HEK293 (cell line): ENCODE data around the gene PIP4K2A.

Source experiments
- CTCF ChIA-PET: fragments of 350-600 bp; formaldehyde crosslinking; extraction: SDS; loops from one replicate; lab custom pipeline; 2021; ENCODE audit warnings: antibody characterized with exemption; lab: Yijun Ruan, JAX
- POLR2A ChIA-PET: fragments of 300-600 bp; formaldehyde crosslinking; extraction: SDS; loops from one replicate; lab custom pipeline; 2020; ENCODE audit warnings: antibody characterized with exemption, inconsistent platforms; lab: Yijun Ruan, JAX
- H3K27ac ChIP-seq: fragments of 200-500 bp; sonication (Bioruptor generic); 2 replicates; pipeline ENCODE4 v1.5.1; 2014; ENCODE audit warnings: low read depth, low read length, control low read depth, inconsistent platforms; ENCODE audit errors: extremely low read depth
- H3K36me3 ChIP-seq, 2 experiments: fragments of 200-500 bp in 1 of 2; sonication (Bioruptor generic) in 1 of 2; 1 replicate in 1 of 2; 2 replicates in 1 of 2; pipeline ENCODE4 v1.5.1; 2014 to 2017; ENCODE audit warnings: inconsistent platforms in 2 of 2, low read length in 2 of 2; ENCODE audit not compliant: control insufficient read depth in 2 of 2, insufficient read depth in 1 of 2
- H3K4me1 ChIP-seq: fragments of 200-500 bp; sonication (Bioruptor generic); 2 replicates; pipeline ENCODE4 v1.5.1; 2014; ENCODE audit warnings: mild to moderate bottlenecking, low read length, inconsistent platforms; ENCODE audit not compliant: control insufficient read depth, insufficient read depth
- H3K4me3 ChIP-seq: 2 replicates; pipeline ENCODE4 v1.5.1; 2011; ENCODE audit warnings: low read depth, mild to moderate bottlenecking, control low read depth, low read length, moderate library complexity
- H3K9me3 ChIP-seq: fragments of 200-500 bp; sonication (Bioruptor generic); 2 replicates; pipeline ENCODE4 v1.5.1; 2014; ENCODE audit warnings: low read depth, low read length, inconsistent platforms; ENCODE audit not compliant: control insufficient read depth, insufficient read depth
- BCL11B ChIP-seq: fragments of 450-650 bp; formaldehyde crosslinking; IDR thresholded peaks from 2 replicates; pipeline ENCODE4 v1.5.1; 2016; ENCODE audit warnings: low read depth, missing biosample characterization, missing genetic modification characterization
- ELK4 ChIP-seq: IDR thresholded peaks from 2 replicates; pipeline ENCODE4 v1.6.1; 2011; ENCODE audit warnings: mild to moderate bottlenecking, low read depth, low read length, borderline replicate concordance
- PRDM2 ChIP-seq: fragments of 450-650 bp; formaldehyde crosslinking; IDR thresholded peaks from 2 replicates; pipeline ENCODE4 v1.5.1; 2016; ENCODE audit warnings: missing biosample characterization, missing genetic modification characterization, borderline replicate concordance
- SALL2 ChIP-seq: fragments of 450-650 bp; formaldehyde crosslinking; IDR thresholded peaks from 2 replicates; pipeline ENCODE4 v1.5.0; 2017; ENCODE audit warnings: missing biosample characterization, mild to moderate bottlenecking, missing genetic modification characterization, borderline replicate concordance
- SCRT1 ChIP-seq: fragments of 450-650 bp; formaldehyde crosslinking; IDR thresholded peaks from 2 replicates; pipeline ENCODE4 v1.5.1; 2016; ENCODE audit warnings: missing biosample characterization, missing genetic modification characterization, borderline replicate concordance
- SP3 ChIP-seq: fragments of 450-650 bp; formaldehyde crosslinking; IDR thresholded peaks from 2 replicates; pipeline ENCODE4 v1.5.1; 2016; ENCODE audit warnings: missing biosample characterization, missing genetic modification characterization
- TCF7L2 ChIP-seq: IDR thresholded peaks from 2 replicates; pipeline ENCODE4 v1.6.1; 2011; ENCODE audit warnings: low read depth, mild to moderate bottlenecking, inconsistent platforms, low read length, moderate library complexity, borderline replicate concordance
- ZNF140 ChIP-seq: fragments of 450-650 bp; formaldehyde crosslinking; IDR thresholded peaks from 2 replicates; pipeline ENCODE4 v1.5.1; 2016; ENCODE audit warnings: missing biosample characterization, missing genetic modification characterization
- ZNF214 ChIP-seq: fragments of 450-650 bp; formaldehyde crosslinking; IDR thresholded peaks from 2 replicates; pipeline ENCODE4 v1.5.1; 2017; ENCODE audit warnings: missing biosample characterization, mild to moderate bottlenecking, missing genetic modification characterization, borderline replicate concordance
- ZNF221 ChIP-seq: fragments of 450-650 bp; formaldehyde crosslinking; IDR thresholded peaks from 2 replicates; pipeline ENCODE4 v1.5.1; 2017; ENCODE audit warnings: missing biosample characterization, missing genetic modification characterization, borderline replicate concordance
- ZNF266 ChIP-seq: fragments of 450-650 bp; formaldehyde crosslinking; IDR thresholded peaks from 2 replicates; pipeline ENCODE4 v1.5.1; 2016; ENCODE audit warnings: missing biosample characterization, missing genetic modification characterization, low read depth
- ZNF354C ChIP-seq: fragments of 450-650 bp; formaldehyde crosslinking; IDR thresholded peaks from 2 replicates; pipeline ENCODE4 v1.5.1; 2016; ENCODE audit warnings: missing biosample characterization, missing genetic modification characterization, low read depth, borderline replicate concordance
- ZNF366 ChIP-seq: fragments of 450-650 bp; formaldehyde crosslinking; conservative IDR thresholded peaks from 2 replicates; pipeline ENCODE4 v1.5.1; 2016; ENCODE audit warnings: missing biosample characterization, missing genetic modification characterization
- ZNF530 ChIP-seq: fragments of 450-650 bp; formaldehyde crosslinking; IDR thresholded peaks from 2 replicates; pipeline ENCODE4 v1.5.1; 2016; ENCODE audit warnings: low read depth, missing biosample characterization, missing genetic modification characterization
- ZNF561 ChIP-seq: fragments of 450-650 bp; IDR thresholded peaks from 2 replicates; pipeline ENCODE4 v1.5.1; 2018; ENCODE audit warnings: missing biosample characterization, missing genetic modification characterization, borderline replicate concordance
- ZNF624 ChIP-seq: fragments of 450-650 bp; formaldehyde crosslinking; IDR thresholded peaks from 2 replicates; pipeline ENCODE4 v1.5.1; 2017; ENCODE audit warnings: missing biosample characterization, missing genetic modification characterization
- ZNF785 ChIP-seq: fragments of 450-650 bp; formaldehyde crosslinking; IDR thresholded peaks from 2 replicates; pipeline ENCODE4 v1.5.1; 2016; ENCODE audit warnings: missing biosample characterization, missing genetic modification characterization
- ZNF830 ChIP-seq: fragments of 450-650 bp; IDR thresholded peaks from 2 replicates; pipeline ENCODE4 v1.5.0; 2018; ENCODE audit warnings: missing biosample characterization, missing genetic modification characterization, low read depth, mild to moderate bottlenecking, moderate library complexity
- TF ChIP-seq, protein P1 (sequence below): fragments of 450-650 bp; formaldehyde crosslinking; IDR thresholded peaks from 2 replicates; pipeline ENCODE4 v1.5.1; 2017; ENCODE audit warnings: missing biosample characterization, missing genetic modification characterization
- TF ChIP-seq, protein P2 (sequence below): fragments of 450-650 bp; formaldehyde crosslinking; IDR thresholded peaks from 2 replicates; pipeline ENCODE4 v1.5.1; 2017; ENCODE audit warnings: missing biosample characterization, missing genetic modification characterization

The PIP4K2A gene

GRCh38 chr10:22733992-22734391 is 19.6 kb upstream of the PIP4K2A start:
- POLR2A ChIA-PET, result no interaction called here

GRCh38 chr10:22727663-22728062 is 13.3 kb upstream of the PIP4K2A start:
- H3K27ac ChIP-seq, result no peak overlapping the region
- H3K4me3 ChIP-seq, result no peak overlapping the region
- no peaks in the 10 kb centered on the region for H3K9me3 ChIP-seq
- POLR2A ChIA-PET, result no interaction called here
- H3K36me3 ChIP-seq, result no peaks in the 10 kb centered on the region
- no peaks in the 10 kb centered on the region for H3K4me1 ChIP-seq
- TF ChIP-seq BCL11B (no peak), ZNF354C (tag by site-specific recombination) (no peak), ZNF530 (tag by site-specific recombination) (no peak), ZNF561 (no peak), ZNF266 (tag by site-specific recombination) (no peak), ZNF785 (no peak), SP3 (tag by site-specific recombination) (no peak), ELK4 (no peak)
- TF ChIP-seq, protein P1, sequence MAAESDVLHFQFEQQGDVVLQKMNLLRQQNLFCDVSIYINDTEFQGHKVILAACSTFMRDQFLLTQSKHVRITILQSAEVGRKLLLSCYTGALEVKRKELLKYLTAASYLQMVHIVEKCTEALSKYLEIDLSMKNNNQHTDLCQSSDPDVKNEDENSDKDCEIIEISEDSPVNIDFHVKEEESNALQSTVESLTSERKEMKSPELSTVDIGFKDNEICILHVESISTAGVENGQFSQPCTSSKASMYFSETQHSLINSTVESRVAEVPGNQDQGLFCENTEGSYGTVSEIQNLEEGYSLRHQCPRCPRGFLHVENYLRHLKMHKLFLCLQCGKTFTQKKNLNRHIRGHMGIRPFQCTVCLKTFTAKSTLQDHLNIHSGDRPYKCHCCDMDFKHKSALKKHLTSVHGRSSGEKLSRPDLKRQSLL (tag by site-specific recombination), result no peak
- TF ChIP-seq, all 188 proteins: peak for 0
- CTCF ChIA-PET, result interaction anchor here (0.8 to 1.5 kb wide), 2 partner anchors 154 to 735 kb away, joined by 3 to 4 read pairs; no protein-coding TSS in a partner anchor

More at GRCh38 chr10:22733992-22734391, 19.6 kb upstream of the PIP4K2A start:
- H3K4me1 ChIP-seq, result no peaks in the 10 kb centered on the region
- no peaks in the 10 kb centered on the region for H3K9me3 ChIP-seq
- H3K36me3 ChIP-seq, result no peaks in the 10 kb centered on the region
- no peak overlapping the region for H3K4me3 ChIP-seq
- CTCF ChIA-PET, result no interaction called here
- H3K27ac ChIP-seq, result no peak overlapping the region
- no peak for TF ChIP-seq SALL2 (tag by site-specific recombination)

- POLR2A ChIA-PET, result no interaction called here
- H3K36me3 ChIP-seq, result no peaks in the 10 kb centered on the region
Measured at GRCh38 chr10:22727112-22727511, 12.7 kb upstream of the PIP4K2A start.

More at GRCh38 chr10:22727112-22727511, 12.7 kb upstream of the PIP4K2A start:
- no peaks in the 10 kb centered on the region for H3K4me1 ChIP-seq
- H3K9me3 ChIP-seq, result no peaks in the 10 kb centered on the region
- TF ChIP-seq ZNF624 (tag by site-specific recombination) (no peak), ZNF221 (no peak), ELK4 (no peak), TCF7L2 (no peak), SCRT1 (no peak), PRDM2 (no peak), ZNF830 (tag by site-specific recombination) (no peak), ZNF214 (tag by site-specific recombination) (no peak), ZNF366 (no peak), ZNF140 (tag by site-specific recombination) (no peak)
- TF ChIP-seq, protein P2, sequence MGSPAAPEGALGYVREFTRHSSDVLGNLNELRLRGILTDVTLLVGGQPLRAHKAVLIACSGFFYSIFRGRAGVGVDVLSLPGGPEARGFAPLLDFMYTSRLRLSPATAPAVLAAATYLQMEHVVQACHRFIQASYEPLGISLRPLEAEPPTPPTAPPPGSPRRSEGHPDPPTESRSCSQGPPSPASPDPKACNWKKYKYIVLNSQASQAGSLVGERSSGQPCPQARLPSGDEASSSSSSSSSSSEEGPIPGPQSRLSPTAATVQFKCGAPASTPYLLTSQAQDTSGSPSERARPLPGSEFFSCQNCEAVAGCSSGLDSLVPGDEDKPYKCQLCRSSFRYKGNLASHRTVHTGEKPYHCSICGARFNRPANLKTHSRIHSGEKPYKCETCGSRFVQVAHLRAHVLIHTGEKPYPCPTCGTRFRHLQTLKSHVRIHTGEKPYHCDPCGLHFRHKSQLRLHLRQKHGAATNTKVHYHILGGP, result no peak
- CTCF ChIA-PET, result interaction anchor here (0.7 to 1.5 kb wide), 3 partner anchors 56 to 734 kb away, joined by 3 to 4 read pairs (median 3); no protein-coding TSS in a partner anchor
- no peak overlapping the region for H3K27ac ChIP-seq
- no peak overlapping the region for H3K4me3 ChIP-seq
